ENCODE data around the gene CAPN12. TPM values are rescaled to one million over a fixed set of nuclear protein-coding genes. Genes with fewer than 3 reads are reported as not detected.
A peak's percentile ranks its signal among the peaks of the same experiment; 100 is the strongest.

Gene CAPN12
- polyA plus RNA-seq, 1 donor from 2014 or later: 31.6 TPM

DNA sequence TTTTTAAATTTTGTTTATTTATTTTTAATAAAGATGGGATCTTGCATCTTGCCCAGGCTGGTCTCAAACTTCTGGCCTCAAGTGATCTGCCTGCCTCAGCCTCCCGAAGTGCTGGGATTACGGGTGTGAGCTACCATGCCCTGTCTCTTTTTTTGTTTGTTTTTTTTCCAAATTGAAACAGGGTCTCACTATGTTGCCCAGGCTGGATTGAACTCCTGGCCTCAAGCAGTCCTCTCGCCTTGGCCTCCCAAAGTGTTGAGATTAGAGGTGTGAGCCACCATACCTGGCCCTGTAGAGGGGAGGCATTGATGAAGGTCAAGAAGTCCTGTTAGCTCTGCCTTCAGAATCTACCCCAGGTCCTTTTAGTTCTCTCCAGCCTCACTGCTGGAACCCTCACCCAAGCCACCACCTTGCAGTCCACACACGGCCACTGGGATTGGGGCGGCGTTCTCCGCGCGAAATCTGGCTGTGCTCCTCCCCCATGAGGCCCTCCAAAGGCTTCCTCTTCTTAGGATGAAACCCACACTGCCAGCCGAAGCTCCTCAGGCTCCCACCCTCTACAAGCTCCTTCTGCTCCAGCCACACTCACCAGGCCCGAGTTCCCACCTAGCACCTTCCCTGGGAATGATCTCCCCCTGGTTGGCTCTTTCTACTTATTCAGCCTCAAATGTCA, 61.9 kb downstream of the CAPN12 start:
- peaks cover 4% of the 10 kb centered on the region for H3K36me3 Mint-ChIP-seq
- H3K4me1 Mint-ChIP-seq: peaks cover 46 to 57% (median 55%) of the 10 kb centered on the region in 3 donors
- H3K27me3 Mint-ChIP-seq: no peaks in the 10 kb centered on the region
- no peaks in the 10 kb centered on the region for H3K9me3 Mint-ChIP-seq
- H3K27ac Mint-ChIP-seq: peak overlapping the region in 1 of 3 donors; percentile 95
- H3K4me3 Mint-ChIP-seq: no peak overlapping the region

Other genes with a start within 250 kb of the CAPN12 start
- gene MAP4K1, start 126.5 kb downstream of the CAPN12 start, polyA plus RNA-seq: 250 TPM
- 371 TPM for gene EIF3K, start 125.3 kb downstream of the CAPN12 start, polyA plus RNA-seq
- 21.8 TPM for gene ACTN4, start 96.8 kb downstream of the CAPN12 start, polyA plus RNA-seq
- gene LGALS7, start 29.0 kb upstream of the CAPN12 start, polyA plus RNA-seq: not detected
- gene LGALS7B, start 44.7 kb upstream of the CAPN12 start, polyA plus RNA-seq: not detected
- not detected for gene LGALS4, start 68.5 kb upstream of the CAPN12 start, polyA plus RNA-seq
- gene ECH1, start 87.3 kb upstream of the CAPN12 start, polyA plus RNA-seq: 307 TPM
- gene HNRNPL, start 105.5 kb upstream of the CAPN12 start, polyA plus RNA-seq: 78.9 TPM
- gene RINL, start 133.8 kb upstream of the CAPN12 start, polyA plus RNA-seq: 61.3 TPM
- gene SIRT2, start 155.1 kb upstream of the CAPN12 start, polyA plus RNA-seq: 45.5 TPM
- 18.2 TPM for gene NFKBIB, start 155.5 kb upstream of the CAPN12 start, polyA plus RNA-seq
- gene CCER2, start 167.7 kb upstream of the CAPN12 start, polyA plus RNA-seq: not detected
- gene SARS2, start 186.3 kb upstream of the CAPN12 start, polyA plus RNA-seq: 21.7 TPM
- 75.4 TPM for gene MRPS12, start 186.5 kb upstream of the CAPN12 start, polyA plus RNA-seq
- gene FBXO17, start 231.3 kb upstream of the CAPN12 start, polyA plus RNA-seq: not detected